GM12873 (cell line): ENCODE data around the gene WLS.

Experiments used
- CTCF ChIP-seq: IDR thresholded peaks from 2 replicates; pipeline ENCODE4 v1.5.1; 2012; ENCODE audit warnings: low read depth, mild to moderate bottlenecking, moderate library complexity, low read length, control low read depth; ENCODE audit not compliant: insufficient read depth; ENCODE audit errors: missing control alignments

The WLS gene

GRCh38 chr1:68141071-68142021 lies 91.0 kb downstream of the WLS start:
- TF ChIP-seq CTCF = no peak

GRCh38 chr1:68140536-68140935 lies 91.8 kb downstream of the WLS start:
- no peak for TF ChIP-seq CTCF

- no peak for TF ChIP-seq CTCF
These were observed 96.1 kb downstream of the WLS start for GRCh38 chr1:68136187-68136586.

GRCh38 chr1:68132426-68133130 lies 99.7 kb downstream of the WLS start:
- no peak for TF ChIP-seq CTCF

- no peak for TF ChIP-seq CTCF
These were observed 101.1 kb downstream of the WLS start for GRCh38 chr1:68131261-68131660.

- no peak for TF ChIP-seq CTCF
These were observed 102.6 kb downstream of the WLS start for GRCh38 chr1:68129536-68130250.

GRCh38 chr1:68128820-68129219 lies 103.5 kb downstream of the WLS start:
- TF ChIP-seq CTCF = no peak
